GM18867 (cell line): ENCODE data around the gene VEGFB.

ENCODE experiments used
- ATAC-seq: cut with Tn5 transposase; IDR thresholded peaks from one replicate; pipeline ENCODE4 v1.9.1; 2021; ENCODE audit warnings: mild to moderate bottlenecking, moderate library complexity; ENCODE audit not compliant: unreplicated experiment

The VEGFB gene

DNA sequence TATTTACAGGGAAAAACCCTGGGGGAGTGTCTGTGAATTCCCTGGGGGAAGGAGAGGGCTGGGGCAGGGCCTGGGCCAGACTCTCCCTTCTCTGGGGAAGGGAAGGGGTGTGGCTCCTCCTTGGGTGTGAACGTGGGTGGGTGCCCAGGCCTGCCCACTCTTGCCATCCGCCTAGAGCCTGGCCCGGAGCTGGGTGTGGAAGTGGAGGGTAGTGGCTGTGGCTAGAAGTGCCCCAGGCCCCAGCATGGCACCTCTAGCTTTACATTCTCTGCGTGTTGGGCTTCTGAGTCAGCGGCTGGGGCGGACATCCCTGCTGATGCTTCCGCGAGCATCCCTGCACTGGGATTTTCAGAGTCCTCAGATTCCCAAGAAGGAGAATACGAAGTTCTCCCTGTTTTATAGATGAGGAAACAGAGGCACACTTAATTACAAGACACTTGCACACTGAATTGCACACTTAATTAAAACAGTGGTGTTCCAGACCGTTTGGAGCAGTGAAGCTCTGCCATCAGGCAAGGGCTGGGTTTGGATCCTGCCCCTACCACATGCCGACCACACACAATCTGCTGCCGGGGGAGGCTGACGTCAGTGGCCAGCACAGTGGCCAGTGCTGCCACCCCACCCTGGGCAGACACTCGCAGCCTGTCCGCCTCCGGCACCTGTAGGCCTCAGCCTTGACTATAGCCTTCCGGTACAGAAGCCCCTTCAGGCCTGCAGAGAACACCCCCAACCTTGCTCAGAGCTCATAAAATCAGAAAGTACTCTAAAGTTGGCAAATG, 42.5 kb downstream of the VEGFB start:
- ATAC-seq = no peak

DNA sequence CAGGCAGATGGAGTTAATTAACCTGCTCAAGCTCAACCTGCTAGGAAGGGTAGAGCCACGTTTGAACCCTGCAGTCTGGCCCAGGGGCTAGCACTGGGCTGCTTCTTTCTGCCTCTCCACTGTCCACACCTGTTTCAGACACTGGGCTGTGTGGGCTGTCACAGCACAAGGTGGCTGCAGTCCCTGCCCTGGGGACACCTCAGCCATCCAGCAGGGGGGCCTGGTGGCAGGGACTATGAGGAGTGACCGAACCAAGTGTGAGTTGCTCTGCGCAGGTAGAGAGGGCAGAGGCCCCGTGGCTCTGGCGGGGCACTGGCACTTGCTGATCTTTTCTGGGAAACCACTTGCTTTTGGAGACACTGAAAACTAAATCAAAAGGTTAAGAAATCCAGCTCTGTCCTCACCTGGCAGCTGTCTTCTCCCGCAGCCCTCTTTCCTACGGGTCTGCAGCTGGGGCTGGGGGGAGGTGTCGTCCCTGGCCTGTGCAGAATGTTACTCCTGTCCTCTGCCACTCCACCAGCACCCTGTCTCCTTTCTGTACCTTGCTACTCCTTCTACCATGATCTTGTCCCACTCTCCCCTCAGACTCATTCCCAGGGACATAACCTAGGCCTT, 44.3 kb downstream of the VEGFB start:
- no peak for ATAC-seq

DNA sequence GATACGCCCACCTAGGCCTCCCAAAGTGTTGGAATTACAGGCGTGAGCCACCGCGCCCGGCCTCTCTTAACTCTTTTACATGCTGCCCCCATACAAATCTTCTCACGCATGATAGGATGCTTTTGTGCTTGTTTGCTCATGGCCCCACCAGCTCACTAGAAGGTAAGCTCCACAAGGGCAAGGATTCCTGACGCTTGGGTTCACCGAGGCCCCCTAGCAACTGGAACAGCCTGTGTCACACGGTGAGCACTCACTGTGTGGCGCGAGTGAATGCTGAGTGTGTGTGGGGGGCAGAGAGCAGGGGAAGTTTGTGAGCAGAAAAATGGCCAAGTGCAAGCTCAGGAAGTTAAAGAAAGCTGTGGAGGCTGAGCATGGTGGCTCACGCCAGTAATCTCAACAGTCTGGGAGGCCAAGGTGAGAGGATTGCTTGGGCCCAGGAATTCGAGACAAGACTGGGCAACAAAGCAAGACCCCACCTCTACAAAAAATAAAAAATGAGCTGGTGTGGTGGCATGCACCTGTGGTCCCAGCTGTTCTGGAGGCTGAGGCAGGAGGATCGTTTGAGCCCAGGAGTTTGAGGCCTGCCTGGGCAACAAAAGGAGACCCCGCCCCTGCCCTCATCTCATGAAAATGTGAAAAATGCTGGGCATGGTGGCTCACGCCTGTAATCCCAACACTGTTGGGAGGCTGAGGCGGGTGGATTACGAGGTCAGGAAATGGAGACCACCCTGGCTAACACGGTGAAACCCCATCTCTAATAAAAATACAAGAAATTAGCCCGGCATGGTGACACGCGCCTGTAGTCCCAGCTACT, 47.8 kb downstream of the VEGFB start:
- ATAC-seq = no peak

- no peak for ATAC-seq
These were observed 48.7 kb downstream of the VEGFB start for GRCh38 chr11:64283092-64283491.

DNA sequence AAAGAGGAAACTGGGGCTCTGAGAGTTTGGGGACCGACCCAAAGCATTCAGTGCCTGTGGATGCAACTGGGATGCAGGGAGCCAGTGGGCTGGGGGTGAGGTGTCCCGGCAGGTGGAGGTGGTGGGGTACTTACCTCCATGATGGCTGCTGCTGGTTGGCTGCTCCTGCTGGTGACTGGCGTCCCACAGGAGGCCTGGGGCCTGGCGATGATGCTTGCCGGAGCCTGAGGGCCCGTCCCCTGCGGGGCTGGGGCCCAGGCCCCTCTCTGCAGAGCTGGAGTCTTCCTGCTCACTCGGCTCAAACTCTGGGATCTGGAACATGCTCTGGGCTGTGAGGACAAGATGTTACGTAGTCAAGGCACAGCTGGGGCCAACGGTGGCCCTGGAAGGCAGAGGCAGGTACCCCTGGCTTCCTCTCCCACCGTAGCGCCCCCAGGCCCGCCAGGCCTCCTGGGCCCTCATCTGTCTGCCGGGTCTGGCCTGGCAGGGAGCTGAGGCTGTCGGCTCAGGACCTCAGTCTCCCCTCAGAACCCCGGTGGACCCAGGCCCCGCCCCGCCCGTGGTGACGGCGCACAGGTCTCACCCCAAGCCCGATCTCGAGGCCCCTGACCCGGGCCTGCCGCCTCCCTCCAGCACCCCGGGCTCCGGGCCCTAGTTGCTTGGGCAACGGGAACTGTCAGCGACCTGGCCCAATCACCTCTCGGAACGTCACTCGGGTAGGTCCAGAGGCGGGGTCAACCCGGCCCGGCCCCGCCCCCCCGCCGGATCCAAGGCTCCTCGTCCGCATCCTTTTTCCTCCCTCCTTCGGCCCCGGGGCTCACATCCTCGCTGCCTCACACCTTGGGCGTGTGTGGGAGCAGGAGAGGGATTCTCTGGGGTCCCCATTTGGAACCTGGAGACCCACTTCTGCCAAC, 49.9 kb downstream of the VEGFB start, which contains the start of gene BAD:
Gene BAD, minus strand, starts transcription at position 618 of the 914 bp plus-strand sequence. Its CDS starts 297 bp downstream, at position 321.
- ATAC-seq = peak; percentile 71

- ATAC-seq = peak; percentile 61
These were observed 50.8 kb downstream of the VEGFB start, which contains the start of gene GPR137 for GRCh38 chr11:64284962-64285884. Gene GPR137 (plus strand): TSS chr11:64285848. CDS start chr11:64286525, 677 bp downstream.

DNA sequence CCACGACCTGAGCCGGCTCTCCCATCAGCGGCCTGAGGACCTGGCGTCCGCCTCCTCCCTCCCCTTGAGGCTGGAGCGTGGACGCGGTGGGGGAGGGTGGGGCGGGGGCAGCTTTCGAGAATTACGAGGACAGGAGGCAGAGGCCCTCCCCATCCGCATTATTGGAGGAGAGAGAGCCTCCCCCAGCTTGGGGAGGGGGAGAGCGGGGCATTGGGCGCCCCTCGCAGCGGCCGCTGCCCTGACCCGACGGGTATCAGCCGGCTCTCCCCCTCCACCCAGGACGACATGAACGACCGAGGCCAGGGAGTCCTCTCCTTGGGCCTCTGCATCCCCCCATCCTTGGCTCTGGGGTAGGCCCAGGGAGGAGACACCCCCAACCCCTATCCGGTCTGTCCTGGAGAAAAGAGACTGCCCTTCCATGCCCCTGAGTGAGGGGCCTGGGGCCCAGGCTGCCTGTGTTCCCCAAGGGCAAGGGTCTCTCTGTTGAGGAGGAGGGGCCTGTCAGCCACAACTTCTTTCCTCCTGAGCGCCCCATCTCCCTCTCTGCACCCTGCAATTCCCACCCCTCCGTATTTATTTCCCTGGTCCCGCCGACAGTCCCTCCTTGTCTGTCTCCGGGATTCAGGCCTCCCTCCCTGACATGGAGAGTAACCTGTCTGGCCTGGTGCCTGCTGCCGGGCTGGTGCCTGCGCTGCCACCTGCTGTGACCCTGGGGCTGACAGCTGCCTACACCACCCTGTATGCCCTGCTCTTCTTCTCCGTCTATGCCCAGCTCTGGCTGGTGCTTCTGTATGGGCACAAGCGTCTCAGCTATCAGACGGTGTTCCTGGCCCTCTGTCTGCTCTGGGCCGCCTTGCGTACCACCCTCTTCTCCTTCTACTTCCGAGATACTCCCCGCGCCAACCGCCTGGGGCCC, 51.8 kb downstream of the VEGFB start:
- ATAC-seq = peak; percentile 0

- no peak for ATAC-seq
These were observed 52.4 kb downstream of the VEGFB start for GRCh38 chr11:64286801-64287159.

DNA sequence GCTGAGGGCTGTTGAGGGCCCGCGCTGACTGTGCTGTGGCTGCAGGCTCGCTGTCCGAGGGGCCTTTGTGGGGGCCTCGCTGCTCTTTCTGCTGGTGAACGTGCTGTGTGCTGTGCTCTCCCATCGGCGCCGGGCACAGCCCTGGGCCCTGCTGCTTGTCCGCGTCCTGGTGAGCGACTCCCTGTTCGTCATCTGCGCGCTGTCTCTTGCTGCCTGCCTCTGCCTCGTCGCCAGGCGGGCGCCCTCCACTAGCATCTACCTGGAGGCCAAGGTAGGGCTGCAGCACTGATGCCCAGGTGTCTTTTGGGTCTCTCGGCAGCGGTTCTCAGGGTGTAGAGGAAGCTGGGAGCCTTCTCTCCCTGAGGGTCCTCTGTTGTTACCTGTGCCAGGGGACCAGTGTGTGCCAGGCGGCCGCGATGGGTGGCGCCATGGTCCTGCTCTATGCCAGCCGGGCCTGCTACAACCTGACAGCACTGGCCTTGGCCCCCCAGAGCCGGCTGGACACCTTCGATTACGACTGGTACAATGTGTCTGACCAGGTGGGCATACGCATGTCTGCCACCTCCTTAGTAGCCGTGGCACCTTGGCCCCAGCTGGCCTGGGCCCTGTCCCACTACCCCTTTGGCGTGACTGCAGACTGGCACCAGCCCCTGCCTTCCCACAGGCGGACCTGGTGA, 53.4 kb downstream of the VEGFB start:
- ATAC-seq = no peak

DNA sequence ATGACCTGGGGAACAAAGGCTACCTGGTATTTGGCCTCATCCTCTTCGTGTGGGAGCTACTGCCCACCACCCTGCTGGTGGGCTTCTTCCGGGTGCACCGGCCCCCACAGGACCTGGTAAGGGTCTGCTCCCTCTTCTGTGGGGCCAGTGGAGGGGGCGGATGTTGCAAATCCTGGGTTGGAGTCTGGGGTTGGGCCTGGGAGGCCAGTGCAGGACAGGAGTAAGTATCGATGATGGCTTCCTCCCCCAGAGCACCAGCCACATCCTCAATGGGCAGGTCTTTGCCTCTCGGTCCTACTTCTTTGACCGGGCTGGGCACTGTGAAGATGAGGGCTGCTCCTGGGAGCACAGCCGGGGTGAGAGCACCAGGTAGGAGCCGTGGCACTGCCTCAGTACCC, 54.0 kb downstream of the VEGFB start:
- ATAC-seq = no peak
